Measurements from ENCODE around the gene TTLL11.

TTLL11 gene

GRCh38 chr9:121853617-121854395, 239.3 kb downstream of the TTLL11 start:
- ATAC-seq = no peak
- TF ChIP-seq PPARA (CRISPR knock-in tag; IDR thresholded peaks at IDR 0.05; ENCODE audit: borderline replicate concordance) (no peak), ZNF70 (CRISPR knock-in tag; IDR thresholded peaks at IDR 0.05) (no peak)

GRCh38 chr9:121852651-121853616, 240.2 kb downstream of the TTLL11 start:
- ATAC-seq = no peak
- TF ChIP-seq ISL1 (CRISPR knock-in tag; IDR thresholded peaks at IDR 0.05) (no peak), ZNF565 (CRISPR knock-in tag; conservative IDR thresholded peaks at IDR 0.05; ENCODE audit: low read depth) (no peak), TCF4 (CRISPR knock-in tag; IDR thresholded peaks at IDR 0.05; ENCODE audit: borderline replicate concordance) (no peak), SNAI2 (CRISPR knock-in tag; IDR thresholded peaks at IDR 0.05) (no peak), ZFP30 (CRISPR knock-in tag; IDR thresholded peaks at IDR 0.05) (no peak), CREB5 (CRISPR knock-in tag; IDR thresholded peaks at IDR 0.05; ENCODE audit: low read depth) (no peak), ZNF70 (CRISPR knock-in tag; IDR thresholded peaks at IDR 0.05) (no peak), TSHZ2 (CRISPR knock-in tag; IDR thresholded peaks at IDR 0.05) (no peak), BACH2 (CRISPR knock-in tag; IDR thresholded peaks at IDR 0.05; ENCODE audit: borderline replicate concordance) (no peak), CSDC2 (CRISPR knock-in tag; IDR thresholded peaks at IDR 0.05) (no peak), GLIS3 (CRISPR knock-in tag; IDR thresholded peaks at IDR 0.05) (no peak), PPARA (CRISPR knock-in tag; IDR thresholded peaks at IDR 0.05; ENCODE audit: borderline replicate concordance) (no peak), ZFP3 (CRISPR knock-in tag; IDR thresholded peaks at IDR 0.05) (no peak), OSR1 (CRISPR knock-in tag; IDR thresholded peaks at IDR 0.05) (no peak), RARB (CRISPR knock-in tag; IDR thresholded peaks at IDR 0.05) (no peak), ARNTL (CRISPR knock-in tag; IDR thresholded peaks at IDR 0.05; ENCODE audit: borderline replicate concordance, low read depth) (no peak), CSRNP3 (CRISPR knock-in tag; IDR thresholded peaks at IDR 0.05) (no peak)

GRCh38 chr9:121852241-121852640, 240.9 kb downstream of the TTLL11 start:
- no peak for TF ChIP-seq ZNF8 (CRISPR knock-in tag; IDR thresholded peaks at IDR 0.05)
- no peak for TF ChIP-seq CSRNP3 (CRISPR knock-in tag; IDR thresholded peaks at IDR 0.05)
- TF ChIP-seq ZFP3 (CRISPR knock-in tag; IDR thresholded peaks at IDR 0.05) = no peak
- no peak for TF ChIP-seq ZC3H10 (CRISPR knock-in tag; IDR thresholded peaks at IDR 0.05)
- no peak for TF ChIP-seq ZNF565 (CRISPR knock-in tag; conservative IDR thresholded peaks at IDR 0.05; ENCODE audit: low read depth)
- no peak for ATAC-seq

GRCh38 chr9:121851641-121852091, 241.4 kb downstream of the TTLL11 start:
- no peak for ATAC-seq
- no peak for TF ChIP-seq ZFP3 (CRISPR knock-in tag; IDR thresholded peaks at IDR 0.05)
- TF ChIP-seq ZC3H10 (CRISPR knock-in tag; IDR thresholded peaks at IDR 0.05) = no peak
- TF ChIP-seq POU6F1 (CRISPR knock-in tag; IDR thresholded peaks at IDR 0.05; ENCODE audit: borderline replicate concordance, low read depth) = no peak
- TF ChIP-seq ZNF70 (CRISPR knock-in tag; IDR thresholded peaks at IDR 0.05) = no peak
- no peak for TF ChIP-seq OSR1 (CRISPR knock-in tag; IDR thresholded peaks at IDR 0.05)
- TF ChIP-seq ISL1 (CRISPR knock-in tag; IDR thresholded peaks at IDR 0.05) = no peak
- TF ChIP-seq BACH2 (CRISPR knock-in tag; IDR thresholded peaks at IDR 0.05; ENCODE audit: borderline replicate concordance) = no peak
- no peak for TF ChIP-seq SNAI2 (CRISPR knock-in tag; IDR thresholded peaks at IDR 0.05)
- TF ChIP-seq ESRRG (CRISPR knock-in tag; IDR thresholded peaks at IDR 0.05) = no peak
- no peak for TF ChIP-seq PATZ1 (CRISPR knock-in tag; IDR thresholded peaks at IDR 0.05; ENCODE audit: borderline replicate concordance)

All from SK-N-SH treated with all-trans-retinoic acid at 6 μM for 48 hours (cell line).